K562 (cell line): ENCODE results near the gene SKIDA1. TPM values are rescaled to one million over a fixed set of nuclear protein-coding genes. Genes with fewer than 3 reads are reported as not detected.

Experiments
- ATAC-seq: fragments of 200-7000 bp; cut with Tn5 transposase; 3 replicates; pipeline ENCODE4 v1.9.1; 2020; ENCODE audit warnings: moderate library complexity
- BruUV-seq: library from RNA; stranded (reverse); fragments of 400-500 nt; replicated peaks from 2 replicates; lab custom pipeline; 2021; lab: Mats Ljungman, UMichigan
- CTCF ChIA-PET: fragments of 300-600 bp; formaldehyde crosslinking; extraction: SDS; loops from one replicate; lab custom pipeline; 2021; ENCODE audit warnings: low intra/inter-chr PET ratio; lab: Yijun Ruan, JAX
- POLR2A ChIA-PET: fragments of 300-600, 350-650 bp; sonication (Branson Sonifier 250); formaldehyde crosslinking; extraction: SDS; loops from one replicate; lab custom pipeline; 2021; ENCODE audit warnings: antibody characterized with exemption, inconsistent platforms; lab: Yijun Ruan, JAX
- DNase-seq, 4 experiments: peaks; one replicate each; pipeline versions ENCODE4 v3.0.0 to v3.0.0-alpha.2; 2011 to 2018; ENCODE audit warnings: low spot score in 3 of 4, mixed read lengths in 3 of 4; ENCODE audit errors: extremely low read depth in 1 of 4
- FAIRE-seq: peaks from 2 replicates; lab custom pipeline; 2011; peaks lifted over from hg19 to GRCh38; lab: Jason Lieb, UNC
- H2AFZ ChIP-seq: 2 replicates; pipeline ENCODE4 v1.6.0; 2011; ENCODE audit warnings: low read depth, low read length, control low read depth, inconsistent platforms
- H3K27ac ChIP-seq: fragments of 200-600 bp; 3 replicates; pipeline ENCODE4 v1.8.0; 2011; ENCODE audit warnings: low read depth, mild to moderate bottlenecking, control low read depth, inconsistent platforms, low read length, moderate library complexity, mixed read lengths; ENCODE audit errors: extremely low read depth
- H3K27me3 ChIP-seq, 2 experiments: fragments of 300-600 bp in 1 of 2; 2 replicates in 1 of 2; 3 replicates in 1 of 2; pipeline versions ENCODE4 v1.6.0 to v1.8.0; 2011; ENCODE audit warnings: inconsistent platforms in 2 of 2, low read length in 2 of 2, mild to moderate bottlenecking in 1 of 2, mixed read lengths in 1 of 2, moderate library complexity in 1 of 2; ENCODE audit not compliant: control insufficient read depth in 2 of 2, insufficient read depth in 2 of 2
- H3K36me3 ChIP-seq: fragments of 300-600 bp; 3 replicates; pipeline ENCODE4 v1.8.0; 2011; ENCODE audit warnings: mild to moderate bottlenecking, low read length, inconsistent platforms; ENCODE audit not compliant: control insufficient read depth, insufficient read depth
- H3K4me1 ChIP-seq, 2 experiments: fragments of 200-600 bp in 1 of 2; replicated peaks in 1 of 2; 2 replicates in 1 of 2; 3 replicates in 1 of 2; pipeline versions ENCODE4 v1.5.1 to v1.8.0; 2011; ENCODE audit warnings: inconsistent platforms in 2 of 2, low read length in 2 of 2, mild to moderate bottlenecking in 1 of 2, mixed read lengths in 1 of 2, moderate library complexity in 1 of 2; ENCODE audit not compliant: control insufficient read depth in 2 of 2, insufficient read depth in 2 of 2
- H3K4me2 ChIP-seq: 2 replicates; pipeline ENCODE4 v1.6.1; 2011; ENCODE audit warnings: low read length, control low read depth, inconsistent platforms, mixed read lengths; ENCODE audit not compliant: insufficient read depth
- H3K4me3 ChIP-seq: fragments of 200-600 bp; sonication (generic), shearing (Covaris generic); 2 replicates; pipeline ENCODE4 v1.5.1; 2016; ENCODE audit warnings: control low read depth, inconsistent platforms
- H3K79me2 ChIP-seq: fragments of 200-600 bp; 3 replicates; pipeline ENCODE4 v1.8.0; 2011; ENCODE audit warnings: low read length, inconsistent platforms; ENCODE audit not compliant: control insufficient read depth, insufficient read depth
- H3K9ac ChIP-seq, 2 experiments: 2 replicates each; pipeline versions ENCODE4 v1.6.0 to v1.6.1; 2011; ENCODE audit warnings: low read depth in 2 of 2, low read length in 2 of 2, control low read depth in 1 of 2, inconsistent platforms in 1 of 2, mild to moderate bottlenecking in 1 of 2, mixed read lengths in 1 of 2; ENCODE audit not compliant: insufficient read depth in 1 of 2
- H3K9me1 ChIP-seq: one replicate; pipeline ENCODE4 v1.6.0; 2011; ENCODE audit warnings: inconsistent platforms, mild to moderate bottlenecking, low read length, moderate library complexity; ENCODE audit not compliant: control insufficient read depth, insufficient read depth
- H3K9me3 ChIP-seq: replicated peaks from 2 replicates; pipeline ENCODE4 v1.5.1; 2011; ENCODE audit warnings: low read depth, low read length, inconsistent platforms; ENCODE audit not compliant: control insufficient read depth, insufficient read depth
- H4K20me1 ChIP-seq: replicated peaks from 2 replicates; pipeline ENCODE4 v1.6.1; 2011; ENCODE audit warnings: low read length, inconsistent platforms, mixed read lengths; ENCODE audit not compliant: control insufficient read depth, insufficient read depth
- CBX1 ChIP-seq: sonication (generic); IDR thresholded peaks from 2 replicates; pipeline ENCODE4 v1.6.1; 2016; ENCODE audit warnings: antibody characterized with exemption, low read depth, mild to moderate bottlenecking
- FOXK2 ChIP-seq, 2 experiments: fragments of 450-650 bp; IDR thresholded peaks in 1 of 2; conservative IDR thresholded peaks in 1 of 2; 2 replicates each; pipeline ENCODE4 v1.6.1; 2016; ENCODE audit warnings: low read depth in 2 of 2, mild to moderate bottlenecking in 1 of 2
- HDAC2 ChIP-seq: fragments of 450-650 bp; IDR thresholded peaks from 2 replicates; pipeline ENCODE4 v1.6.1; 2016; ENCODE audit warnings: mild to moderate bottlenecking
- LEF1 ChIP-seq: fragments of 450-650 bp; IDR thresholded peaks from 2 replicates; pipeline ENCODE4 v1.6.1; 2016; ENCODE audit warnings: mild to moderate bottlenecking
- TEAD4 ChIP-seq, 2 experiments: sonication (generic) in 1 of 2; formaldehyde crosslinking in 1 of 2; IDR thresholded peaks; 2 replicates each; pipeline versions ENCODE4 v1.6.1 to v1.8.0; 2012 to 2022; ENCODE audit warnings: borderline replicate concordance in 1 of 2, inconsistent platforms in 1 of 2, low read length in 1 of 2, mild to moderate bottlenecking in 1 of 2, missing genetic modification reagents in 1 of 2
- ZFP91 ChIP-seq: sonication (generic); formaldehyde crosslinking; IDR thresholded peaks from 2 replicates; pipeline ENCODE4 v1.8.0; 2022; ENCODE audit warnings: mild to moderate bottlenecking, missing genetic modification reagents
- WGBS: fragments of 100-300 bp; shearing (Covaris generic); methylation state at CpG from one replicate; pipeline ENCODE4 v1.1.6; 2016; ENCODE audit warnings: low coverage, mixed read lengths; ENCODE audit not compliant: insufficient coverage; ENCODE audit errors: missing lambda C conversion rate; 5-methylcytosine and 5-hydroxymethylcytosine counted together
- in situ Hi-C: fragments of 300-500 bp; cut with MboI; formaldehyde crosslinking; loops from 4 replicates; pipeline ENCODE4 v1.15.0; 2018; ENCODE audit warnings: inconsistent platforms, mixed read lengths
- intact Hi-C: fragments of 100-400 bp; cut with micrococcal nuclease; formaldehyde crosslinking; loops from 2 replicates; pipeline ENCODE4 v1.14.2; 2022
- polyA plus RNA-seq, 8 experiments: library from polyadenylated mRNA; depleted of rRNA in 4 of 8; stranded (reverse) in 5 of 8; unstranded in 3 of 8; fragments of >200 nt; fragmentation: Nextera tagmentation in 2 of 8; fragmentation: Illumina TruSeq in 1 of 8; extraction: Ambion mirVana in 2 of 8; extraction: Trizol in 1 of 8; gene quantifications; 2 replicates each; pipeline versions ENCODE4 v1.2.1 to v1.2.3, GENCODE V29; 2011 to 2014; ENCODE audit warnings: inconsistent platforms in 1 of 8, missing spikeins in 1 of 8
- total RNA-seq, 7 experiments: library from RNA; depleted of rRNA in 6 of 7; stranded (reverse); fragments of >200 nt in 6 of 7; fragmentation: Illumina TruSeq in 2 of 7; extraction: Trizol in 2 of 7; gene quantifications; 2 replicates each; pipeline versions ENCODE4 v1.2.1 to v1.2.3, GENCODE V29; 2011 to 2021; ENCODE audit warnings: low replicate concordance in 1 of 7
- TF ChIP-seq, protein P1 (sequence below), 2 experiments: IDR thresholded peaks; 2 replicates each; pipeline ENCODE4 v1.6.1; 2012; ENCODE audit warnings: improper control_type of control experiment in 2 of 2, low read depth in 2 of 2, low read length in 2 of 2, borderline replicate concordance in 1 of 2
- TF ChIP-seq, protein P2 (sequence below): sonication (generic); formaldehyde crosslinking; IDR thresholded peaks from 2 replicates; pipeline ENCODE4 v1.8.1; 2022; ENCODE audit warnings: missing genetic modification reagents

SKIDA1 gene
- total and polyA plus RNA-seq, 9 of the 15 experiments (the other 6 are each of a cell fraction or from before 2014, with no cell fraction given): 0.05 to 1.1 (median 0.42) TPM

DNA sequence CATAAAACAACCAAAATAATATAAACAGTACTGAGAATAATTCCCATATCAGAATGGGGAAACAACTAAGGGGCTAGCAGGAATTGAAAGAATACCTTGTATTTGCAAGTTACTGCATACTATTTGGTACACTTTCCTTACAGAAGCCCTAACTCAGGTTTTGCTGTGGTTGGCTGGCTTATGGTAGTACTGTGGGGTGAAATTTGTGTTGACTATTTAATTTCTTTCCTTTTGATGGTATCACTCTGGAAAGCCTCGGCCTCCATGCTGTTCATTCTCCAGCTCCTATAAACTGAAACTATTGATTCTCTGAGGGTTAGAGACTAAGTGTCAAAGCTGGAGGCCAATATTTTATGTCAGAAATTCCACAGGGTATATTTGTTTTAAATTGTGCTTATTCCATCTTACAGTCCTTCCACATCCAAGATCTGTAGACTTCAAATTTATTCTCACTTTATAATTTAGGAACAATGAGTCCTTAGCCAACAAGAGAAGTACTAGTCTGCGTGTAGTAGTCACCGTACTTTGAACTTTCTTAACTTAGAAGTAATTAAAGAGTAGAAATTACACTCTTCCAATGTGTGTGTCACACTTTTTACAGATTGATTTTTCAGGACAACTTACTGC lies 13.4 kb downstream of the SKIDA1 start (continued):
- TF ChIP-seq ZFP91 (CRISPR knock-in tag) (no peak), LEF1 (no peak), HDAC2 (no peak), FOXK2 (conservative IDR thresholded peaks at IDR 0.05 in 1 of 2, IDR thresholded peaks at IDR 0.05 in 1 of 2; ENCODE audit: low read depth in 2 of 2) (no peak)
- TF ChIP-seq, protein P1, sequence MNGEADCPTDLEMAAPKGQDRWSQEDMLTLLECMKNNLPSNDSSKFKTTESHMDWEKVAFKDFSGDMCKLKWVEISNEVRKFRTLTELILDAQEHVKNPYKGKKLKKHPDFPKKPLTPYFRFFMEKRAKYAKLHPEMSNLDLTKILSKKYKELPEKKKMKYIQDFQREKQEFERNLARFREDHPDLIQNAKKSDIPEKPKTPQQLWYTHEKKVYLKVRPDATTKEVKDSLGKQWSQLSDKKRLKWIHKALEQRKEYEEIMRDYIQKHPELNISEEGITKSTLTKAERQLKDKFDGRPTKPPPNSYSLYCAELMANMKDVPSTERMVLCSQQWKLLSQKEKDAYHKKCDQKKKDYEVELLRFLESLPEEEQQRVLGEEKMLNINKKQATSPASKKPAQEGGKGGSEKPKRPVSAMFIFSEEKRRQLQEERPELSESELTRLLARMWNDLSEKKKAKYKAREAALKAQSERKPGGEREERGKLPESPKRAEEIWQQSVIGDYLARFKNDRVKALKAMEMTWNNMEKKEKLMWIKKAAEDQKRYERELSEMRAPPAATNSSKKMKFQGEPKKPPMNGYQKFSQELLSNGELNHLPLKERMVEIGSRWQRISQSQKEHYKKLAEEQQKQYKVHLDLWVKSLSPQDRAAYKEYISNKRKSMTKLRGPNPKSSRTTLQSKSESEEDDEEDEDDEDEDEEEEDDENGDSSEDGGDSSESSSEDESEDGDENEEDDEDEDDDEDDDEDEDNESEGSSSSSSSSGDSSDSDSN (IDR thresholded peaks at IDR 0.05; ENCODE audit: borderline replicate concordance in 1 of 2, low read depth in 2 of 2, low read length in 2 of 2): no peak

- DNase-seq (no peak), FAIRE-seq (peak; percentile 57), ATAC-seq (no peak)
- ChIA-PET CTCF (interaction anchor here (0.7 kb wide), 1 partner anchor 862 kb away, joined by 4 read pairs; no protein-coding TSS in a partner anchor), POLR2A (interaction anchor here (1.4 to 1.6 kb wide), 2 partner anchors 14 to 15 kb away, joined by 4 to 6 read pairs; partner anchors contain the start of gene SKIDA1)
- H3K4me3 ChIP-seq: no peak overlapping the region
- H2AFZ ChIP-seq: peak overlapping the region; percentile 74; the same call in 1 of the 2 replicates
- H3K27ac ChIP-seq: no peak overlapping the region
- peaks cover 6 to 11% of the 10 kb centered on the region in 2 experiments; a peak in 4 of 5 replicates for H3K4me1 ChIP-seq
- in situ Hi-C loops (no loop called here), intact Hi-C loops (no loop called here)
- no peaks in the 10 kb centered on the region for H3K27me3 ChIP-seq
- no peaks in the 10 kb centered on the region for H3K36me3 ChIP-seq
- BruUV-seq: no TSS peak
- H3K9me1 ChIP-seq: no peaks in the 10 kb centered on the region
- H4K20me1 ChIP-seq: no peaks in the 10 kb centered on the region
- 53% methylated on average over 2 of the region's 2 CpGs for WGBS
- H3K9me3 ChIP-seq: no peaks in the 10 kb centered on the region
- no peak overlapping the region for H3K4me2 ChIP-seq
- no peaks in the 10 kb centered on the region for H3K79me2 ChIP-seq
- no peak overlapping the region for H3K9ac ChIP-seq
- TF ChIP-seq, protein P2, sequence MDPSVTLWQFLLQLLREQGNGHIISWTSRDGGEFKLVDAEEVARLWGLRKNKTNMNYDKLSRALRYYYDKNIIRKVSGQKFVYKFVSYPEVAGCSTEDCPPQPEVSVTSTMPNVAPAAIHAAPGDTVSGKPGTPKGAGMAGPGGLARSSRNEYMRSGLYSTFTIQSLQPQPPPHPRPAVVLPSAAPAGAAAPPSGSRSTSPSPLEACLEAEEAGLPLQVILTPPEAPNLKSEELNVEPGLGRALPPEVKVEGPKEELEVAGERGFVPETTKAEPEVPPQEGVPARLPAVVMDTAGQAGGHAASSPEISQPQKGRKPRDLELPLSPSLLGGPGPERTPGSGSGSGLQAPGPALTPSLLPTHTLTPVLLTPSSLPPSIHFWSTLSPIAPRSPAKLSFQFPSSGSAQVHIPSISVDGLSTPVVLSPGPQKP: no peak
- TF ChIP-seq TEAD4 (IDR thresholded peaks at IDR 0.05; ENCODE audit: low read length) (no peak), TEAD4 (CRISPR knock-in tag; IDR thresholded peaks at IDR 0.05; ENCODE audit: borderline replicate concordance) (no peak), CBX1 (no peak)
Observed at GRCh38 chr10:21511095-21511570, 14.3 kb downstream of the SKIDA1 start.
